Karpas-422 (cell line): ENCODE data around the gene CHRNA4. TPM values are rescaled to one million over a fixed set of nuclear protein-coding genes. Genes with fewer than 3 reads are reported as not detected.

Source experiments
- DNase-seq: peaks from one replicate; pipeline ENCODE4 v3.0.0-alpha.2; 2015
- H2AFZ ChIP-seq: fragments of 200-600 bp; sonication (generic); 2 replicates; pipeline ENCODE4 v1.6.1; 2014; ENCODE audit warnings: antibody characterized with exemption, low read length, mixed read lengths
- H3K27ac ChIP-seq: fragments of 200-600 bp; sonication (generic); 2 replicates; pipeline ENCODE4 v1.5.1; 2014; ENCODE audit warnings: mild to moderate bottlenecking, low read length, moderate library complexity
- H3K27me3 ChIP-seq: fragments of 200-600 bp; sonication (generic); 2 replicates; pipeline ENCODE4 v1.6.1; 2014; ENCODE audit warnings: low read length, mixed read lengths
- H3K36me3 ChIP-seq: fragments of 200-600 bp; sonication (generic); 2 replicates; pipeline ENCODE4 v1.6.1; 2014; ENCODE audit warnings: low read length, mixed read lengths; ENCODE audit not compliant: insufficient read depth
- H3K4me1 ChIP-seq: fragments of 200-600 bp; sonication (generic); 2 replicates; pipeline ENCODE4 v1.6.1; 2014; ENCODE audit warnings: mild to moderate bottlenecking, low read length, mixed read lengths
- H3K4me2 ChIP-seq: fragments of 200-600 bp; sonication (generic); 2 replicates; pipeline ENCODE4 v1.6.1; 2014; ENCODE audit warnings: low read length, low read depth, mild to moderate bottlenecking; ENCODE audit not compliant: poor library complexity, severe bottlenecking
- H3K4me3 ChIP-seq: fragments of 200-600 bp; sonication (generic); 2 replicates; pipeline ENCODE4 v1.5.1; 2014; ENCODE audit warnings: mild to moderate bottlenecking, antibody characterized with exemption, low read length, mixed read lengths
- H3K79me2 ChIP-seq: fragments of 200-600 bp; sonication (generic); 2 replicates; pipeline ENCODE4 v1.6.1; 2014; ENCODE audit warnings: mild to moderate bottlenecking, low read length, mixed read lengths
- H3K9ac ChIP-seq: fragments of 200-600 bp; sonication (generic); 2 replicates; pipeline ENCODE4 v1.6.0; 2014; ENCODE audit warnings: low read length
- H3K9me2 ChIP-seq: fragments of 200-600 bp; sonication (generic), shearing (Covaris generic); replicated peaks from 2 replicates; pipeline ENCODE4 v1.6.0; 2014; ENCODE audit warnings: mild to moderate bottlenecking, low read length, moderate library complexity; ENCODE audit not compliant: insufficient read depth
- H3K9me3 ChIP-seq: fragments of 300-700, 200-600 bp; sonication (generic); 2 replicates; pipeline ENCODE4 v1.6.1; 2014; ENCODE audit warnings: low read length, mixed read lengths
- H4K20me1 ChIP-seq: fragments of 200-600 bp; sonication (generic); 2 replicates; pipeline ENCODE4 v1.6.1; 2014; ENCODE audit warnings: mild to moderate bottlenecking, antibody characterized with exemption, low read length, low read depth; ENCODE audit not compliant: insufficient read depth
- total RNA-seq: library from RNA; depleted of rRNA; stranded (reverse); fragments of >200 nt; shearing (Covaris generic); gene quantifications from 2 replicates; pipeline ENCODE4 v1.2.3, GENCODE V29; 2014; ENCODE audit warnings: low replicate concordance

The CHRNA4 gene
- total RNA-seq, 1 experiment from 2014 or later, result not detected

GRCh38 chr20:63399596-63400375, 38.6 kb upstream of the CHRNA4 start:
- Histone ChIP-seq H3K27ac (no peak overlapping the region), H2AFZ (no peak overlapping the region), H3K36me3 (no peaks in the 10 kb centered on the region), H3K27me3 (no peaks in the 10 kb centered on the region), H4K20me1 (no peaks in the 10 kb centered on the region), H3K9me3 (no peaks in the 10 kb centered on the region), H3K79me2 (no peaks in the 10 kb centered on the region), H3K4me2 (no peak overlapping the region), H3K4me1 (no peaks in the 10 kb centered on the region), H3K4me3 (no peak overlapping the region), H3K9me2 (no peaks in the 10 kb centered on the region), H3K9ac (no peak overlapping the region)
- no peak for DNase-seq

- Histone ChIP-seq H3K9me3 (no peaks in the 10 kb centered on the region), H3K27ac (no peak overlapping the region), H3K4me2 (no peak overlapping the region)
Observed at GRCh38 chr20:63398744-63399514, 37.8 kb upstream of the CHRNA4 start.

GRCh38 chr20:63397946-63398450, 36.8 kb upstream of the CHRNA4 start:
- Histone ChIP-seq H3K4me3 (no peak overlapping the region), H3K4me2 (no peak overlapping the region), H3K9ac (no peak overlapping the region), H3K36me3 (no peaks in the 10 kb centered on the region), H3K4me1 (no peaks in the 10 kb centered on the region), H3K27ac (no peak overlapping the region), H3K9me2 (no peaks in the 10 kb centered on the region), H3K27me3 (no peaks in the 10 kb centered on the region), H2AFZ (no peak overlapping the region), H3K9me3 (no peaks in the 10 kb centered on the region), H3K79me2 (no peaks in the 10 kb centered on the region), H4K20me1 (no peaks in the 10 kb centered on the region)
- no peak for DNase-seq

More at GRCh38 chr20:63398744-63399514, 37.8 kb upstream of the CHRNA4 start:
- Histone ChIP-seq H3K9me2 (no peaks in the 10 kb centered on the region), H4K20me1 (no peaks in the 10 kb centered on the region), H3K79me2 (no peaks in the 10 kb centered on the region), H2AFZ (no peak overlapping the region), H3K4me3 (no peak overlapping the region), H3K4me1 (no peaks in the 10 kb centered on the region), H3K36me3 (no peaks in the 10 kb centered on the region), H3K9ac (no peak overlapping the region), H3K27me3 (no peaks in the 10 kb centered on the region)
- DNase-seq, result no peak

GRCh38 chr20:63397155-63397843, 36.1 kb upstream of the CHRNA4 start:
- no peak overlapping the region for H2AFZ ChIP-seq
- no peak overlapping the region for H3K4me3 ChIP-seq
- no peaks in the 10 kb centered on the region for H3K9me3 ChIP-seq
- no peaks in the 10 kb centered on the region for H3K9me2 ChIP-seq
- no peak overlapping the region for H3K27ac ChIP-seq
- no peaks in the 10 kb centered on the region for H3K36me3 ChIP-seq
- no peaks in the 10 kb centered on the region for H3K4me1 ChIP-seq
- H3K79me2 ChIP-seq, result no peaks in the 10 kb centered on the region
- H3K27me3 ChIP-seq, result no peaks in the 10 kb centered on the region
- H3K4me2 ChIP-seq, result no peak overlapping the region
- no peaks in the 10 kb centered on the region for H4K20me1 ChIP-seq
- no peak for DNase-seq
- H3K9ac ChIP-seq, result no peak overlapping the region

GRCh38 chr20:63396300-63396699, 35.2 kb upstream of the CHRNA4 start:
- no peak for DNase-seq
- H3K27ac ChIP-seq, result no peak overlapping the region
- no peaks in the 10 kb centered on the region for H3K9me3 ChIP-seq
- no peaks in the 10 kb centered on the region for H4K20me1 ChIP-seq
- no peak overlapping the region for H3K9ac ChIP-seq
- H3K4me3 ChIP-seq, result no peak overlapping the region
- H3K27me3 ChIP-seq, result no peaks in the 10 kb centered on the region
- H3K4me2 ChIP-seq, result no peak overlapping the region
- no peaks in the 10 kb centered on the region for H3K9me2 ChIP-seq
- no peaks in the 10 kb centered on the region for H3K79me2 ChIP-seq
- no peaks in the 10 kb centered on the region for H3K4me1 ChIP-seq
- H3K36me3 ChIP-seq, result no peaks in the 10 kb centered on the region
- no peak overlapping the region for H2AFZ ChIP-seq

- Histone ChIP-seq H2AFZ (no peak overlapping the region), H3K4me1 (no peaks in the 10 kb centered on the region; the same call in 1 of the 2 replicates), H3K79me2 (no peaks in the 10 kb centered on the region), H4K20me1 (no peaks in the 10 kb centered on the region), H3K27me3 (no peaks in the 10 kb centered on the region), H3K9me3 (no peaks in the 10 kb centered on the region), H3K36me3 (no peaks in the 10 kb centered on the region), H3K4me3 (no peak overlapping the region), H3K9ac (no peak overlapping the region), H3K4me2 (no peak overlapping the region), H3K27ac (no peak overlapping the region), H3K9me2 (no peaks in the 10 kb centered on the region)
- no peak for DNase-seq
Observed at GRCh38 chr20:63395723-63396122, 34.6 kb upstream of the CHRNA4 start.

GRCh38 chr20:63394920-63395455, 33.8 kb upstream of the CHRNA4 start:
- Histone ChIP-seq H3K36me3 (no peaks in the 10 kb centered on the region), H3K4me1 (no peaks in the 10 kb centered on the region; the same call in 1 of the 2 replicates), H3K27me3 (no peaks in the 10 kb centered on the region), H3K4me3 (no peak overlapping the region), H3K79me2 (no peaks in the 10 kb centered on the region), H3K27ac (no peak overlapping the region), H2AFZ (no peak overlapping the region), H3K9me2 (no peaks in the 10 kb centered on the region), H3K4me2 (no peak overlapping the region), H3K9me3 (no peaks in the 10 kb centered on the region), H3K9ac (no peak overlapping the region), H4K20me1 (no peaks in the 10 kb centered on the region)
- DNase-seq, result no peak
